ENCODE data around the gene TK1. TPM values are rescaled to one million over a fixed set of nuclear protein-coding genes. Genes with fewer than 3 reads are reported as not detected.

Gene TK1
- polyA plus RNA-seq, 1 of the 3 experiments (the other 2 are of a cell fraction), result 112 TPM

DNA sequence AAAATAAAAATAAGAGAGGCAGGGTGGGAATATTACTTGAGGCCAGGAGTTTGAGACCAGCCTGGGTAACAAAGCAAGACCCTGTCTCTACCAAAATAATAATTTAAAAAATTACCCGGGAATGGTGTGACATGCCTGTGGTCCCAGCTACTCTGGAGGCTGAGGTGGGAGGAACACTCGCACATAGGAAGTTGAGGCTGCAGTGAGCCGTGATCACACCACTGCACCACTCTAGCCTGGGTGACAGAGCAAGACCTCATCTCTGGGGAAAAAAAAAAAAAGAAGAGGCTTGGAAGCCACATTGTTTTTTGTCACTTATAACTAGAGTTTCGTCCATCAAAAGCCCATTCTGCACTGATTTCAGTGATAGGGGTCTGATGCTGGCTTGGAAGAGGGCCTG is 41.3 kb upstream of the TK1 start:
- ChIA-PET CTCF (interaction anchor here (1.0 to 13.9 kb wide), 4 partner anchors 20 to 133 kb away, joined by 3 to 196 read pairs (median 4); partner anchors contain the start of gene TK1), POLR2A (interaction anchor here (0.8 kb wide), 1 partner anchor 9 kb away, joined by 3 read pairs; no protein-coding TSS in a partner anchor)
- peaks cover 21% of the 10 kb centered on the region for H3K27me3 ChIP-seq (ENCODE audit: insufficient read depth)
- H4K20me1 ChIP-seq (ENCODE audit: insufficient read depth), result no peaks in the 10 kb centered on the region
- H3K36me3 ChIP-seq (replicated peaks in 1 of 2; ENCODE audit: control insufficient read depth in 1 of 2, insufficient read depth in 2 of 2, low read length in 1 of 2), result peaks cover 5 to 6% of the 10 kb centered on the region in 2 experiments
- no peak overlapping the region for H3K27ac ChIP-seq (ENCODE audit: low read depth in 2 of 2, low read length in 1 of 2)
- H3F3A ChIP-seq (replicated peaks; ENCODE audit: insufficient read depth), result peaks cover 31% of the 10 kb centered on the region
- TF ChIP-seq FOXM1 (IDR thresholded peaks at IDR 0.05; ENCODE audit: low read depth) (no peak), SIN3A (IDR thresholded peaks at IDR 0.05; ENCODE audit: borderline replicate concordance, low read depth, low read length) (no peak), POLR2AphosphoS5 (IDR thresholded peaks at IDR 0.05; ENCODE audit: low read depth, low read length) (no peak), RFX5 (IDR thresholded peaks at IDR 0.05; ENCODE audit: low read length) (no peak), RXRA (IDR thresholded peaks at IDR 0.05; ENCODE audit: borderline replicate concordance, low read depth) (no peak), ZBTB33 (IDR thresholded peaks at IDR 0.05; ENCODE audit: borderline replicate concordance, low read depth) (no peak), CTCF (IDR thresholded peaks at IDR 0.05) (no peak), USF2 (IDR thresholded peaks at IDR 0.05; ENCODE audit: borderline replicate concordance, low read depth, low read length) (no peak), FOXJ3 (CRISPR knock-in tag; IDR thresholded peaks at IDR 0.05) (no peak), JUND (IDR thresholded peaks at IDR 0.05) (no peak), SMC3 (IDR thresholded peaks at IDR 0.05; ENCODE audit: low read depth, low read length) (no peak), TEAD4 (IDR thresholded peaks at IDR 0.05; ENCODE audit: borderline replicate concordance, insufficient read depth) (no peak)
- no peak overlapping the region for H3K9ac ChIP-seq
- H3K79me2 ChIP-seq (ENCODE audit: insufficient read depth), result no peaks in the 10 kb centered on the region
- no peaks in the 10 kb centered on the region for H3K9me2 ChIP-seq
- no peak for DNase-seq
- H3K4me1 ChIP-seq (ENCODE audit: control insufficient read depth in 1 of 2, insufficient read depth in 2 of 2, low read depth in 1 of 2, low read length in 1 of 2), result peaks cover 8 to 48% of the 10 kb centered on the region in 2 experiments; a peak in 3 of 4 replicates
- no peak overlapping the region for H2AFZ ChIP-seq (ENCODE audit: low read depth)
- H3K9me3 ChIP-seq, result no peaks in the 10 kb centered on the region
- H3K4me3 ChIP-seq (ENCODE audit: low read depth in 2 of 2, low read length in 1 of 2), result no peak overlapping the region
- 84% methylated on average over 4 of the region's 4 CpGs for WGBS (ENCODE audit: low lambda C conversion rate)
- no peak overlapping the region for H3K4me2 ChIP-seq

Data from SK-N-SH (cell line).